ENCODE measurements around the gene C6orf89.

C6orf89 gene, protein sequence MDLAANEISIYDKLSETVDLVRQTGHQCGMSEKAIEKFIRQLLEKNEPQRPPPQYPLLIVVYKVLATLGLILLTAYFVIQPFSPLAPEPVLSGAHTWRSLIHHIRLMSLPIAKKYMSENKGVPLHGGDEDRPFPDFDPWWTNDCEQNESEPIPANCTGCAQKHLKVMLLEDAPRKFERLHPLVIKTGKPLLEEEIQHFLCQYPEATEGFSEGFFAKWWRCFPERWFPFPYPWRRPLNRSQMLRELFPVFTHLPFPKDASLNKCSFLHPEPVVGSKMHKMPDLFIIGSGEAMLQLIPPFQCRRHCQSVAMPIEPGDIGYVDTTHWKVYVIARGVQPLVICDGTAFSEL

GRCh38 chr6:36885461-36886401 is at the start of gene C6orf89:
Gene C6orf89, plus strand, starts transcription at chr6:36885952. Its CDS starts 13,493 bp downstream, at chr6:36899445.
- TF ChIP-seq GATA2 (IDR thresholded peaks at IDR 0.05; ENCODE audit: low read depth, low read length) (no peak), GATA3 (IDR thresholded peaks at IDR 0.05; ENCODE audit: low read depth, low read length) (no peak)

GRCh38 chr6:36836111-36837021 is 49.4 kb upstream of the C6orf89 start:
- no peak for TF ChIP-seq GATA2 (IDR thresholded peaks at IDR 0.05; ENCODE audit: low read depth, low read length)
- TF ChIP-seq GATA3 (IDR thresholded peaks at IDR 0.05; ENCODE audit: low read depth, low read length): no peak

GRCh38 chr6:36837022-36837339 is 48.8 kb upstream of the C6orf89 start:
- no peak for TF ChIP-seq GATA2 (IDR thresholded peaks at IDR 0.05; ENCODE audit: low read depth, low read length)
- no peak for TF ChIP-seq GATA3 (IDR thresholded peaks at IDR 0.05; ENCODE audit: low read depth, low read length)

DNA sequence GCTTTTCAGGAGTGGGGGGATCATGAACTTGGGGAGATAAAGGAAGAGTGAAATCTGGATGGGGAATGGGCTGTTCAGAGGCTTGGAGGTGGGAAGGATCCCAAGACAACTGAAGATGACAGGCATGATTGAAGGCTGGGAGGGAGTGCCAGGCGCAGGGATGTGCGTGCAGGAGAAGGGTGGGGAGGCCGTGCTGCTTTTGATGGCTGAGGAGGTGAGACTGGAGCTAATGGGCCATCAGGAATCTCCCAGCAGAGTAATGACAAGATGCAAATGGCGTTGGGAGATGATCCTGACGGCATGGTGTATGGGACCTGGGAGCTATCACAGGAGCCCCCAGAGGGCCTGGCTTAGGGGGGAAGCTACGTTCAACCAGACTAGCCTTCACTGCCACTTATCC is 48.1 kb upstream of the C6orf89 start:
- TF ChIP-seq GATA2 (IDR thresholded peaks at IDR 0.05; ENCODE audit: low read depth, low read length) (no peak), GATA3 (IDR thresholded peaks at IDR 0.05; ENCODE audit: low read depth, low read length) (no peak)

DNA sequence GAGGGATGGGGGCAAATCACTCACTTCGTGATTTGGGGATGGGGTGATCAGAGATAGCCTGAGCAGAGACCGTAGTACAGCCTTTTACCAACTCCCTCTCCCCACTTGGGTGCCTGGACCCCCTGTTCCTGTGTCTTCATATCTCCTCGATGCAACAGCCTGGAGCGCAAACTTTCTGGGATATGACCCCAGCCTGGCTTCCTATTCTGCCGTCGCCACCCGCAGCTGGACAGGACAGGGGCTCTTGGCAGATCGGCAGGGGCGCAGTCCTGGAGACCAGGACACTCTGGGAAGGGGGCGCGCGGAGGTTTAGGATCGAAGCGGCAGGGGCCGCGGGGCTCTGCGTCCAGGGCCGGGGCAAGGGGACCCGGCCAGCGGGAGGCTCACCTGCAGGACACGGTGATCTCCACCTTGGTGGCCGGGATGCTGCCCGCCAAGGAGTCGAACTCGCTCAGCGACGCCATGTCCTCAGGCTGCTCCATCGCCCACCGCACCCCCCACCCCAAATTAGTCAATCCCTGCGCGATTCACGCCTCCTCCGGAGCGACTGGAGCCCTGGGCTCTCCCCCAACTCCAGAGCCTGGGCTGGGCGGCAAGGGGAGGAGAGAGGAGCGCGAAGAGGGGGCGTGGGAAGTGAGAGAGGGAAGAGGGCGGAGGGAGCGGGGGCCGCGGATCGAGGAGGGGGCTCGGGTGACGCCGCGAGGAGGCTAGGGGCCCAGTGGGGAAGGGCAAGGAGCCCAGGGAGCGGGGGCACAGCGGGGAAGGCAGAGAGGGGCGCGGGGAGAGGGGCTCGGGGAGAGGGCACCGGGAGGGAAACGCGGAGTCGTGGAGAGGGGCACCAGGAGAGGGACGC is 46.6 kb upstream of the C6orf89 start, which contains the start of gene CPNE5:
Gene CPNE5 (minus strand): TSS at position 549 of the 853 bp plus-strand sequence. CDS start 67 bp downstream, at position 482.
- TF ChIP-seq GATA3 (IDR thresholded peaks at IDR 0.05; ENCODE audit: low read depth, low read length) (no peak), GATA2 (IDR thresholded peaks at IDR 0.05; ENCODE audit: low read depth, low read length) (no peak)

DNA sequence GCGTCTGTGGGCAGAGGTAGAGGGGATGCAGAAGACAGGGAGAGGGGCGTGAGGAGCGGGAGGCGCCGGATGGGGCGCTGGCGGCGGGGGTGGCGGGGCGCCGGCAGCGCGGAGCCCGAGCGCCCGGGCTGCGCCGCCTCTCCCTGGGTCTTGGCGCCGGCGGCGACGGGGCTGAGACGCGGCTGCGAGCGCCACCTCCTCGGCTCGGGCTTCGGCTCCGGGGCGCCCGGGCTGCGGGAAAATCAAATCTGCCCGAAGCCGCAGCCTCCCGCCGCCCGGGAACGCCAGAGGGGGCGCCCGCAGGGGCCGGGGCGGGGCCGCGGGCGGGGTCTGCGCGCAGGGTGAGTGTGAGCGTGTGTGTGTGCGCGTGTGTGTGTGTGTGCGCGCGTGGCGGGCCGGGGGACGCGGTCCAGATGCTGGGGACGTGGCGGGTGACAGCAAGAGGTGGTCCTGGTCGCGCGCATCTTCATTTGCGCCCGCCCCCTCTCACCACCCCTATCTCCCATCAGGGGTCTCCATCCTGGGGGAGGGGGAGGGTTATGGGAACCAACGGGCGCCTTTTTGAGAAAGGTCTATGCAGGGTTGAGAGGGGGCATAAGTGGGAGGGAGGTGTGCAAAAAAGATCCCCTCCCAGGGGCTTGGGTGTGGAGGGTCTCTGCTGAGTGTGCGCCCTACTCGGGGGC is 45.9 kb upstream of the C6orf89 start:
- TF ChIP-seq GATA3 (IDR thresholded peaks at IDR 0.05; ENCODE audit: low read depth, low read length) (no peak), GATA2 (IDR thresholded peaks at IDR 0.05; ENCODE audit: low read depth, low read length) (no peak)

GRCh38 chr6:36840432-36841403 is 45.0 kb upstream of the C6orf89 start:
- TF ChIP-seq GATA2 (IDR thresholded peaks at IDR 0.05; ENCODE audit: low read depth, low read length) (no peak), GATA3 (IDR thresholded peaks at IDR 0.05; ENCODE audit: low read depth, low read length) (no peak)

DNA sequence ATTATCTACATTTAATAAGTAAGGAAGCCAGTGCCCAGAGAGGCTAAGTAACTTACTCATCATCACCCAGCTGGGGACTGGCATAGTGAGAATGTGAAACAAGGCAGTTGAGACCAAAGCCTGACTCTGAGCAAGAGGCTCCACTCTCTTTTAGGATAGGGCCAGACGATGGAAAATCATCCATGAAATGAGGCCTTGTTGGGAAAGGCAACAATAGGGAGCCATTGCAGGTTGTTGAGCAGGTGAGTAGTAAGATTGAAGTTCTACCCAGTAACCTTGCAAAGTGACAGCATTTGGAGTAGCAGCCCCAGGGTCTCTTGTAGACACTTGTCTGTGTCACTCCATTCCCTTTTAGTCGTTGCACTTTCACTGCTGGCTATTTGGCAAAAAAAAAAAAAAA is 44.0 kb upstream of the C6orf89 start:
- TF ChIP-seq GATA3 (IDR thresholded peaks at IDR 0.05; ENCODE audit: low read depth, low read length) (no peak), GATA2 (IDR thresholded peaks at IDR 0.05; ENCODE audit: low read depth, low read length) (no peak)

- TF ChIP-seq GATA2 (IDR thresholded peaks at IDR 0.05; ENCODE audit: low read depth, low read length): no peak
- no peak for TF ChIP-seq GATA3 (IDR thresholded peaks at IDR 0.05; ENCODE audit: low read depth, low read length)
Measured at GRCh38 chr6:36843170-36843569, 42.6 kb upstream of the C6orf89 start.

- TF ChIP-seq GATA3 (IDR thresholded peaks at IDR 0.05; ENCODE audit: low read depth, low read length) (no peak), GATA2 (IDR thresholded peaks at IDR 0.05; ENCODE audit: low read depth, low read length) (no peak)
Measured at GRCh38 chr6:36844232-36845170, 41.3 kb upstream of the C6orf89 start.
